Naive thymus-derived CD4-positive, alpha-beta T cell (primary cell): Measurements from ENCODE around the gene SYCE3. TPM values are rescaled to one million over a fixed set of nuclear protein-coding genes. Genes with fewer than 3 reads are reported as not detected.

ENCODE experiments used
- ATAC-seq: fragments of 150-1000 bp; cut with Tn5 transposase; 2 replicates; pipeline ENCODE4 v1.10.0; 2021; ENCODE audit warnings: mild to moderate bottlenecking, moderate library complexity
- CTCF ChIA-PET: fragments of 350-600 bp; sonication (Branson Sonifier 250); formaldehyde crosslinking; loops from one replicate; lab custom pipeline; 2021; ENCODE audit warnings: antibody characterized with exemption; lab: Charles Lee
- POLR2A ChIA-PET: fragments of 350-600 bp; sonication (Branson Sonifier 250); formaldehyde crosslinking; loops from one replicate; lab custom pipeline; 2021; ENCODE audit warnings: antibody characterized with exemption, inconsistent platforms; lab: Charles Lee
- DNase-seq, 9 donors: peaks; one replicate each; pipeline versions ENCODE4 v3.0.0 to v3.0.0-alpha.2; 2020 to 2022; ENCODE audit warnings: mixed read lengths in 1 of 9
- H3K27ac ChIP-seq: one replicate; pipeline ENCODE4 v1.7.0; 2013; ENCODE audit warnings: mild to moderate bottlenecking, low read depth, low read length, moderate library complexity
- H3K27me3 ChIP-seq, 2 donors: one replicate each; pipeline ENCODE4 v1.7.0; 2013; ENCODE audit warnings: low read length in 2 of 2, mild to moderate bottlenecking in 2 of 2, moderate library complexity in 2 of 2; ENCODE audit not compliant: control insufficient read depth in 2 of 2, insufficient read depth in 2 of 2
- H3K36me3 ChIP-seq, 3 experiments: 1 replicate in 2 of 3; 2 replicates in 1 of 3; pipeline ENCODE4 v1.7.0; 2013; ENCODE audit warnings: low read length in 3 of 3, mild to moderate bottlenecking in 3 of 3, moderate library complexity in 1 of 3; ENCODE audit not compliant: insufficient read depth in 3 of 3, control insufficient read depth in 2 of 3
- H3K4me1 ChIP-seq, 2 donors: one replicate each; pipeline ENCODE4 v1.7.0; 2013; ENCODE audit warnings: low read length in 2 of 2, mild to moderate bottlenecking in 2 of 2, moderate library complexity in 1 of 2; ENCODE audit not compliant: control insufficient read depth in 2 of 2, insufficient read depth in 2 of 2
- H3K4me3 ChIP-seq: 2 replicates; pipeline ENCODE4 v1.7.0; 2013; ENCODE audit warnings: mild to moderate bottlenecking, low read length
- H3K9me3 ChIP-seq, 3 experiments: 1 replicate in 2 of 3; 2 replicates in 1 of 3; pipeline ENCODE4 v1.7.0; 2013; ENCODE audit warnings: low read length in 3 of 3; ENCODE audit not compliant: control insufficient read depth in 2 of 3
- H3K27ac Mint-ChIP-seq, 9 donors: one replicate each; pipeline ENCODE4 v1.8.0; 2020 to 2022; ENCODE audit warnings: mixed read lengths in 9 of 9, mild to moderate bottlenecking in 8 of 9, moderate library complexity in 5 of 9, inconsistent platforms in 2 of 9
- H3K27me3 Mint-ChIP-seq, 5 donors: one replicate each; pipeline ENCODE4 v1.8.0; 2021 to 2022; ENCODE audit warnings: mixed read lengths in 5 of 5, mild to moderate bottlenecking in 1 of 5
- H3K36me3 Mint-ChIP-seq, 5 donors: one replicate each; pipeline ENCODE4 v1.8.0; 2020 to 2022; ENCODE audit warnings: mixed read lengths in 5 of 5, mild to moderate bottlenecking in 3 of 5, inconsistent platforms in 1 of 5
- H3K4me1 Mint-ChIP-seq, 7 donors: one replicate each; pipeline ENCODE4 v1.8.0; 2020 to 2022; ENCODE audit warnings: mixed read lengths in 7 of 7, mild to moderate bottlenecking in 3 of 7, inconsistent platforms in 1 of 7
- H3K4me3 Mint-ChIP-seq, 10 donors: one replicate each; pipeline ENCODE4 v1.8.0; 2020 to 2022; ENCODE audit warnings: mild to moderate bottlenecking in 10 of 10, mixed read lengths in 10 of 10, moderate library complexity in 6 of 10, inconsistent platforms in 2 of 10
- H3K9me3 Mint-ChIP-seq, 11 donors: one replicate each; pipeline ENCODE4 v1.8.0; 2020 to 2022; ENCODE audit warnings: mixed read lengths in 11 of 11, mild to moderate bottlenecking in 4 of 11, inconsistent platforms in 1 of 11, moderate library complexity in 1 of 11
- intact Hi-C, 2 donors: fragments of 100-400 bp; cut with micrococcal nuclease; formaldehyde crosslinking; loops; one replicate each; pipeline ENCODE4 v1.15.1; 2023
- polyA plus RNA-seq, 2 donors: library from polyadenylated mRNA; unstranded; fragments of 300-500 nt; fragmentation: Illumina TruSeq; gene quantifications; one replicate each; pipeline ENCODE4 v1.2.3, GENCODE V29; 2021
- total RNA-seq, 6 experiments: library from RNA in 5 of 6; stranded (reverse) in 5 of 6; gene quantifications; 1 replicate in 5 of 6; 2 replicates in 1 of 6; pipeline ENCODE4 v1.2.3 and lab custom pipeline; 2021 to 2026

The SYCE3 gene
- total and polyA plus RNA-seq, 7 experiments from 2014 or later, result not detected

- no peaks in the 10 kb centered on the region for H3K27me3 Mint-ChIP-seq
- H3K36me3 Mint-ChIP-seq, result peaks cover 0 to 26% (median 4%) of the 10 kb centered on the region in 5 donors
- H3K27ac Mint-ChIP-seq, result no peak overlapping the region
- H3K4me1 ChIP-seq, result no peaks in the 10 kb centered on the region
- H3K4me3 ChIP-seq, result no peak overlapping the region
- H3K9me3 Mint-ChIP-seq, result peaks cover 0 to 1% (median 0%) of the 10 kb centered on the region in 11 donors
- intact Hi-C loops, result no loop called here
- ATAC-seq (no peak), DNase-seq (no peak)
- peaks cover 13 to 29% (median 22%) of the 10 kb centered on the region in 7 donors for H3K4me1 Mint-ChIP-seq
- no peak overlapping the region for H3K4me3 Mint-ChIP-seq
- no peak overlapping the region for H3K27ac ChIP-seq
- H3K36me3 ChIP-seq, result peaks cover 0 to 72% (median 3%) of the 10 kb centered on the region in 3 experiments
- ChIA-PET POLR2A (interaction anchor here (1.2 kb wide), 1 partner anchor 9 kb away, joined by 4 read pairs; the partner anchor contains the start of gene SCO2), CTCF (no interaction called here)
- H3K27me3 ChIP-seq, result no peaks in the 10 kb centered on the region
- no peaks in the 10 kb centered on the region for H3K9me3 ChIP-seq
These were observed 45.8 kb downstream of the SYCE3 start for GRCh38 chr22:50516891-50517290.

GRCh38 chr22:50516068-50516467 is 46.7 kb downstream of the SYCE3 start:
- ChIA-PET POLR2A (interaction anchor here (0.7 to 1.2 kb wide), 2 partner anchors 10 to 34 kb away, joined by 3 to 4 read pairs; partner anchors contain the start of gene SCO2), CTCF (no interaction called here)
- Mint-ChIP-seq H3K4me3 (no peak overlapping the region), H3K36me3 (peaks cover 0 to 26% (median 4%) of the 10 kb centered on the region in 5 donors), H3K27ac (no peak overlapping the region), H3K27me3 (no peaks in the 10 kb centered on the region), H3K9me3 (peaks cover 0 to 1% (median 0%) of the 10 kb centered on the region in 11 donors), H3K4me1 (peaks cover 13 to 29% (median 23%) of the 10 kb centered on the region in 7 donors)
- Histone ChIP-seq H3K4me1 (no peaks in the 10 kb centered on the region), H3K9me3 (no peaks in the 10 kb centered on the region), H3K27me3 (no peaks in the 10 kb centered on the region), H3K36me3 (peaks cover 0 to 64% (median 3%) of the 10 kb centered on the region in 3 experiments), H3K27ac (no peak overlapping the region), H3K4me3 (no peak overlapping the region)
- DNase-seq (no peak), ATAC-seq (no peak)
- intact Hi-C loops, result no loop called here

- intact Hi-C loops, result no loop called here
- Histone ChIP-seq H3K4me3 (no peak overlapping the region), H3K9me3 (no peaks in the 10 kb centered on the region), H3K27me3 (no peaks in the 10 kb centered on the region), H3K27ac (no peak overlapping the region), H3K36me3 (peaks cover 0 to 45% (median 1%) of the 10 kb centered on the region in 3 experiments), H3K4me1 (peaks cover 9 to 11% of the 10 kb centered on the region in 2 donors)
- POLR2A ChIA-PET, result no interaction called here
- no peaks in the 10 kb centered on the region for H3K27me3 Mint-ChIP-seq
- DNase-seq (no peak), ATAC-seq (no peak)
- H3K4me1 Mint-ChIP-seq, result peaks cover 26 to 45% (median 37%) of the 10 kb centered on the region in 7 donors
- H3K27ac Mint-ChIP-seq, result no peak overlapping the region
- H3K4me3 Mint-ChIP-seq, result no peak overlapping the region
- CTCF ChIA-PET, result no interaction called here
- H3K36me3 Mint-ChIP-seq, result peaks cover 0 to 22% (median 4%) of the 10 kb centered on the region in 5 donors
- peaks cover 0 to 1% (median 0%) of the 10 kb centered on the region in 11 donors for H3K9me3 Mint-ChIP-seq
These were observed 49.5 kb downstream of the SYCE3 start for GRCh38 chr22:50513175-50513574.

- Histone ChIP-seq H3K4me1 (peaks cover 19 to 26% of the 10 kb centered on the region in 2 donors), H3K9me3 (no peaks in the 10 kb centered on the region), H3K27me3 (no peaks in the 10 kb centered on the region), H3K4me3 (peak overlapping the region; percentile 69), H3K27ac (peak overlapping the region; percentile 98), H3K36me3 (peaks cover 0 to 39% (median 7%) of the 10 kb centered on the region in 3 experiments)
- H3K27me3 Mint-ChIP-seq, result no peaks in the 10 kb centered on the region
- H3K4me1 Mint-ChIP-seq, result peaks cover 16 to 38% (median 27%) of the 10 kb centered on the region in 7 donors
- ATAC-seq, result no peak
- ChIA-PET POLR2A (interaction anchor here (0.6 to 6.2 kb wide), 15 partner anchors 10 to 318 kb away, joined by 3 to 116 read pairs (median 6); partner anchors contain the start of genes KLHDC7B, SCO2, SYCE3 and TUBGCP6), CTCF (interaction anchor here (1.1 to 2.0 kb wide), 6 partner anchors 10 to 257 kb away, joined by 3 to 25 read pairs (median 6); partner anchors contain the start of genes HDAC10 and SCO2)
- peak overlapping the region; percentile 82 to 99 (median 96) for H3K27ac Mint-ChIP-seq
- DNase-seq, result no peak
- H3K4me3 Mint-ChIP-seq, result peak overlapping the region; percentile 85 to 96 (median 93)
- no peaks in the 10 kb centered on the region for H3K9me3 Mint-ChIP-seq
- H3K36me3 Mint-ChIP-seq, result peaks cover 0 to 7% (median 0%) of the 10 kb centered on the region in 5 donors
- intact Hi-C loops, result loop anchor here (1.0 to 10.0 kb wide), 11 partner anchors 16 to 318 kb away; partner anchors contain the start of genes CHKB (in 2 of the 2), MAPK11 (in 2 of the 2), SCO2 (in 2 of the 2) and SYCE3 (in 1 of the 2)
These were observed 53.8 kb downstream of the SYCE3 start for GRCh38 chr22:50508897-50509296.

- no peaks in the 10 kb centered on the region for H3K27me3 ChIP-seq
- Mint-ChIP-seq H3K27me3 (no peaks in the 10 kb centered on the region), H3K4me1 (peaks cover 14 to 33% (median 27%) of the 10 kb centered on the region in 7 donors), H3K9me3 (no peaks in the 10 kb centered on the region), H3K27ac (peak within 1 kb of the TSS; percentile 89 to 99 (median 98)), H3K36me3 (peaks cover 0 to 7% (median 0%) of the 10 kb centered on the region in 5 donors), H3K4me3 (peak within 1 kb of the TSS; percentile 88 to 97 (median 94))
- DNase-seq (peak; percentile 95 to 99 (median 97)), ATAC-seq (peak; percentile 86)
- CTCF ChIA-PET, result interaction anchor here (1.1 to 2.0 kb wide), 8 partner anchors 10 to 256 kb away, joined by 3 to 25 read pairs (median 5); partner anchors contain the start of genes HDAC10 and SCO2
- peaks cover 19 to 26% of the 10 kb centered on the region in 2 donors for H3K4me1 ChIP-seq
- H3K9me3 ChIP-seq, result no peaks in the 10 kb centered on the region
- POLR2A ChIA-PET, result interaction anchor here (0.6 to 6.2 kb wide), 27 partner anchors 10 to 548 kb away, joined by 3 to 116 read pairs (median 4); partner anchors contain the start of genes CHKB, KLHDC7B, PIM3 and SCO2
- peak within 1 kb of the TSS; percentile 91 for H3K4me3 ChIP-seq
- intact Hi-C loops, result loop anchor here (1.0 to 10.0 kb wide), 15 partner anchors 17 to 317 kb away; partner anchors contain the start of genes CHKB (in 2 of the 2), MAPK11 (in 2 of the 2), SCO2 (in 2 of the 2) and SBF1 (in 1 of the 2)
- peak within 1 kb of the TSS; percentile 99 for H3K27ac ChIP-seq
- peaks cover 0 to 42% (median 7%) of the 10 kb centered on the region in 3 experiments for H3K36me3 ChIP-seq
These were observed 54.5 kb downstream of the SYCE3 start, which contains the start of gene NCAPH2 for GRCh38 chr22:50507991-50508884. NCAPH2 (plus strand) TSS chr22:50508224; CDS start chr22:50508338, 114 bp downstream.
